GM19351 (cell line): ENCODE measurements around the gene TSSK6.

Source experiments
- ATAC-seq: cut with Tn5 transposase; IDR thresholded peaks from one replicate; pipeline ENCODE4 v1.9.1; 2021; ENCODE audit warnings: mild to moderate bottlenecking, moderate library complexity; ENCODE audit not compliant: unreplicated experiment

The TSSK6 gene

GRCh38 chr19:19545707-19546106 lies 30.4 kb upstream of the TSSK6 start:
- ATAC-seq: no peak

GRCh38 chr19:19544954-19545591 lies 29.7 kb upstream of the TSSK6 start:
- no peak for ATAC-seq

- no peak for ATAC-seq
These were observed 29.1 kb upstream of the TSSK6 start for GRCh38 chr19:19544257-19544953.

- ATAC-seq: no peak
These were observed 28.3 kb upstream of the TSSK6 start for GRCh38 chr19:19543640-19544039.

- no peak for ATAC-seq
These were observed 27.8 kb upstream of the TSSK6 start for GRCh38 chr19:19543101-19543500.

GRCh38 chr19:19542507-19542906 lies 27.2 kb upstream of the TSSK6 start:
- no peak for ATAC-seq

- no peak for ATAC-seq
These were observed 26.3 kb upstream of the TSSK6 start for GRCh38 chr19:19541616-19542015.

GRCh38 chr19:19540715-19541515 lies 25.6 kb upstream of the TSSK6 start:
- ATAC-seq: peak; percentile 72

GRCh38 chr19:19540064-19540714 lies 24.8 kb upstream of the TSSK6 start:
- no peak for ATAC-seq

GRCh38 chr19:19539698-19540063 lies 24.3 kb upstream of the TSSK6 start:
- ATAC-seq: no peak

GRCh38 chr19:19538785-19539166 lies 23.4 kb upstream of the TSSK6 start:
- ATAC-seq: no peak

GRCh38 chr19:19538061-19538784 lies 22.9 kb upstream of the TSSK6 start, which contains the start of gene CILP2:
Gene CILP2, plus strand, starts transcription at chr19:19538265. Its CDS starts 85 bp downstream, at chr19:19538350.
- ATAC-seq: no peak

GRCh38 chr19:19537075-19538048 lies 22.0 kb upstream of the TSSK6 start:
- no peak for ATAC-seq

GRCh38 chr19:19535311-19536191 lies 20.2 kb upstream of the TSSK6 start:
- ATAC-seq: no peak

- no peak for ATAC-seq
These were observed 19.4 kb upstream of the TSSK6 start for GRCh38 chr19:19534556-19535265.

GRCh38 chr19:19533841-19534240 lies 18.5 kb upstream of the TSSK6 start:
- ATAC-seq: no peak

- ATAC-seq: no peak
These were observed 17.7 kb upstream of the TSSK6 start for GRCh38 chr19:19532806-19533701.
